Stimulated activated CD4-positive, alpha-beta T cell treated with anti-CD3 and anti-CD28 coated beads, Interleukin-15, amount 100 ng/mL, for 48 hours (primary cell): ENCODE results near the gene PPP1R1C.
"Not testable (repeated sequence)": the region's sequence is repeated elsewhere in the genome, so short reads cannot be mapped to it uniquely, and the experiment has no call there.

ENCODE experiments used
- DNase-seq, 2 donors: peaks; one replicate each; pipeline ENCODE4 v3.0.0-alpha.2; 2020; ENCODE audit warnings: low read depth in 2 of 2

The PPP1R1C gene

DNA sequence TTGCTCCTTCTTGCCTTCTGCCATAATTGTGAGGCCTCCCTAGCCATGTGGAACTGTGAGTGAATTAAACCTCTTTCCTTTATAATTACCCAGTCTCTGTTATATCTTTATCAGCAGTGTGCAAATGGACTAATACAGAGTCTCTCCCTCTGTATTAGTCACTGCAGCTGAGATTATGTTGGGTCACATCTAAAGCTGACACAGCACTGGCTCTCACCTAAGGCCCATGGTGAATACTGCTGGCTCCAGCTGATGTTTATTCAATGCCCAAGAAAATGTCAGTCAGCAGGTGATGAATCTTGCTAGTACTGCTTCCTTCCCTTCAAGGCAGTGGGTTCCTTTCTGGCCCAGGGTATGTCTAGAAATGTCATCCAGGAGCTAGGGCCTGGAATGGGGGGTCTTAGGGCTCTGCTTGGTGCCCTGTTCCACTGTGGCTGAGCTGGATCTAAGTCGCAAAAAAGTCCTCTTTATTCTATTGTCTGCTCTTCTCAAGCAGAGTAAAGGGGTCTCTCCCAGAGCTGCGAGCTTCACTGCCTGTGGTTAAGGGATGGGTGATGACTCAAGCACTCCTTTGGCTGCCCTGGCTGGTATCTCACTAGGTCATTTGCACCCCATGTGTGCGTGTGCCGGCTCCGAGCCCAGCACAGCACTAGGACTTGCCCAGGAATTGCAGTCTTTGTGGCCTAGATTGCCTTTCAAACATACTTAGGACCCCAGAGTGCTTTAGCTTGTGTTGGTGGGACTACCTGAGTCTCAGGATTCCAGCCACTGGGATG is 29.9 kb downstream of the PPP1R1C start:
- no peak for DNase-seq

GRCh38 chr2:182018218-182018617 is 32.6 kb downstream of the PPP1R1C start:
- no peak for DNase-seq

DNA sequence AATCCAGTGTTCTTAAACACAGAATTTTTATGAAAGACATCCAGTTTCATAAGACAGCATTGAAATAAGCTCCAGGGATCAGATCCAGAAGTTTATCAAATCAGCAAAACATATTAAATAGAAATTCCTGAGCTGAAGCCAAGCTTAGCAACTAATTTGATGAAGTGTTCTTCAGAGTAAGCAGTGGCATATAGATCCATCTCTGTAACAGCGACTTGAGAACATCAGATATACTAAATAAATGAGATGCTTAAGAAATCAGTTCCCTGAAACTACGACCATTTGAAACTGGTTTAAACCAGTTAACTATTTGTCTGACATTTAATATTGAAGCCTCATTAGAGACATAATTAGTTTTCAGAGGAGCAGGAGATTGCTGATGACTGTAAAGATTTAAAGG is 34.1 kb downstream of the PPP1R1C start:
- DNase-seq: no peak

GRCh38 chr2:182020286-182021070 is 34.8 kb downstream of the PPP1R1C start:
- DNase-seq: no peak

- no peak for DNase-seq
Observed at GRCh38 chr2:182023235-182023634, 37.6 kb downstream of the PPP1R1C start.

DNA sequence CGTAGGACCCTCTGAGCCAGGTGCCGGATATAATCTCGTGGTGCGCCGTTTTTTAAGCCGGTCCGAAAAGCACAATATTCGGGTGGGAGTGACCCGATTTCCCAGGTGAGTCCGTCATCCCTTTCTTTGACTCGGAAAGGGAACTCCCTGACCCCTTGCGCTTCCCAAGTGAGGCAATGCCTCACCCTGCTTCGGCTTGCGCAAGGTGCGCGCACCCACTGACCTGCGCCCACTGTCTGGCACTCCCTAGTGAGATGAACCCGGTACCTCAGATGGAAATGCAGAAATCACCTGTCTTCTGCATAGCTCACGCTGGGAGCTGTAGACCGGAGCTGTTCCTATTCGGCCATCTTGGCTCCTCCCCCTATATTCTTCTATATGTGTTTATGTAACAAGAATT is 45.2 kb downstream of the PPP1R1C start:
- DNase-seq: not testable (repeated sequence)

- no peak for DNase-seq
Observed at GRCh38 chr2:182031956-182032355, 46.3 kb downstream of the PPP1R1C start.

GRCh38 chr2:182033449-182033848 is 47.8 kb downstream of the PPP1R1C start:
- DNase-seq: no peak

DNA sequence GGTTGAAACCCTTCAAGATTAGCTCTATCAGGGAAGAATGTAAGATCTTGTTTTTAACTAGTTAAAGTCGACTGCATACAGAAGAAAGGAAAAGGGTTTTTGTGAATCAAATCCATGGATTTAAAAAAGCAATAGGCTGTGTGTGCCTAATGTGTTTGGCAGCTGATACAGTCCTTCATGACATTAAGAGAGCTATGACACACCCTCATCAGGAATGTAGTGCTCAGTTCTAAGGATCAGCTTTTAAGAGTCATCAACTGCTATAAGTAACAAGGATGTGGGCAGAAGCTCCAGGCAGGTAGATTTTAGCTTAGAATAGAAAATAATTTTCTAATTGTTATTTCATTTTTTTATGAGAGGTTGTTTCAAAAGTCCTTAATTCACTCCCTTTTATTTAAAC is 52.9 kb downstream of the PPP1R1C start:
- DNase-seq: no peak

- DNase-seq: no peak
Observed at GRCh38 chr2:182043021-182043420, 57.4 kb downstream of the PPP1R1C start.

GRCh38 chr2:182043861-182044260 is 58.2 kb downstream of the PPP1R1C start:
- no peak for DNase-seq

GRCh38 chr2:182047544-182047943 is 61.9 kb downstream of the PPP1R1C start:
- DNase-seq: no peak

- no peak for DNase-seq
Observed at GRCh38 chr2:182048088-182048487, 62.4 kb downstream of the PPP1R1C start.

GRCh38 chr2:182048621-182049020 is 63.0 kb downstream of the PPP1R1C start:
- DNase-seq: no peak

DNA sequence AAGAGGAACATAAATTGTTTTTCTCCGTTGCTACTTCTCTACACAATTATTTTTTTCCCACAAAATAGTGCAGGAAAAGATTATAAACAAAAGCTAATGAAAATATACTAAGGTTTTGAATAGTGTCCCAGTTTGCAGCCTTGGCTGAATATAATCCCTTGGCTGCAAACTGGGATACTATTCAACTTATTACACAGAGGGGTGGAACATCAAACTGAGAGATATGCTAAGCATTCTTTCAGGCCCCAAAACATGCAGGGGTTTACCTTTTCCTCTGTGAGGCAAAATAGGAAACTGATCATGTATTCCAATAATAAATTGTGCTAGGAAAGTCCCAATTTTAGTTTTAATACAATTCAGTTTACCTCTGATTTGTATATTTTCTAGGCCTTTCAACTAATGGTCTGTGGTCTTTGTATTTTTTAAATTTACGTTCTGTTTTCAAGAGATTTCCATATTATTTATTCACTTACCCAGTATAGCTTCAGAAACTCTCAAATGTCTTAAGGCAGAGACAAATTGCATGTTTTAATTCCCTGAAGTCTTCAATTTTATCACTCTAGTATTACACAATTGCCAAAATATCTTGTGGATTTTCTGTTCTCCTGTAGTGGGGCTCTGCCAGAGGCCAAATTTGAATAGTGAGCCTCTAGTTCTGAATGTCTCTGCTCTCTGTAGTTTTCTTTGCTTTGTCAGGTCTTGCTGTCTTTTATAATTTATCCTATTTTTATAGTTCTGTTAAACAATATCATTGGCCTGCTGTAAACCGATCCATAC is 63.9 kb downstream of the PPP1R1C start:
- no peak for DNase-seq

GRCh38 chr2:182050333-182051135 is 64.9 kb downstream of the PPP1R1C start:
- no peak for DNase-seq

GRCh38 chr2:182055993-182056392 is 70.3 kb downstream of the PPP1R1C start:
- DNase-seq: no peak

- DNase-seq: no peak
Observed at GRCh38 chr2:182057002-182057401, 71.3 kb downstream of the PPP1R1C start.

- DNase-seq: no peak
Observed at GRCh38 chr2:182058056-182058455, 72.4 kb downstream of the PPP1R1C start.

- DNase-seq: no peak
Observed at GRCh38 chr2:182061739-182062138, 76.1 kb downstream of the PPP1R1C start.

GRCh38 chr2:182062329-182062972 is 76.8 kb downstream of the PPP1R1C start:
- DNase-seq: no peak
